H1 (cell line): ENCODE data around the gene NAA40. TPM values are rescaled to one million over a fixed set of nuclear protein-coding genes. Genes with fewer than 3 reads are reported as not detected.

ENCODE experiments used
- CTCF ChIA-PET: fragments of 300-600 bp; sonication (Branson Sonifier 250); formaldehyde crosslinking; loops from one replicate; lab custom pipeline; 2021; ENCODE audit not compliant: partially characterized antibody; lab: Charles Lee
- POLR2A ChIA-PET: fragments of 300-600 bp; sonication (Branson Sonifier 250); formaldehyde crosslinking; loops from one replicate; lab custom pipeline; 2021; ENCODE audit warnings: inconsistent platforms; ENCODE audit not compliant: partially characterized antibody; lab: Charles Lee
- DNase-seq, 2 experiments: peaks; one replicate each; pipeline versions ENCODE4 v3.0.0 to v3.0.0-alpha.2; 2010 to 2022; ENCODE audit warnings: low spot score in 2 of 2, low read depth in 1 of 2, mixed read lengths in 1 of 2
- FAIRE-seq: peaks from 2 replicates; lab custom pipeline; 2011; peaks lifted over from hg19 to GRCh38; lab: Jason Lieb, UNC
- H2AFZ ChIP-seq: 2 replicates; pipeline ENCODE4 v1.8.1; 2012; ENCODE audit warnings: low read length, inconsistent platforms
- H2AK5ac ChIP-seq: 2 replicates; pipeline ENCODE4 v1.6.1; 2013; ENCODE audit warnings: low read depth, low read length
- H2BK120ac ChIP-seq: replicated peaks from 2 replicates; pipeline ENCODE3; 2013; ENCODE audit warnings: low read depth, low read length, inconsistent platforms
- H2BK12ac ChIP-seq: 2 replicates; pipeline ENCODE4 v1.6.1; 2013; ENCODE audit warnings: low read depth, low read length
- H2BK15ac ChIP-seq: 2 replicates; pipeline ENCODE4 v1.6.1; 2013; ENCODE audit warnings: low read length
- H2BK20ac ChIP-seq: 2 replicates; pipeline ENCODE4 v1.6.1; 2013; ENCODE audit warnings: low read length
- H2BK5ac ChIP-seq: 2 replicates; pipeline ENCODE4 v1.6.1; 2013; ENCODE audit warnings: low read depth, low read length
- H3K14ac ChIP-seq: 2 replicates; pipeline ENCODE4 v1.6.1; 2013; ENCODE audit warnings: inconsistent platforms; ENCODE audit not compliant: insufficient read length
- H3K18ac ChIP-seq: 2 replicates; pipeline ENCODE4 v1.6.1; 2013; ENCODE audit warnings: low read length; ENCODE audit errors: extremely low read depth
- H3K23ac ChIP-seq: 2 replicates; pipeline ENCODE4 v1.6.1; 2013; ENCODE audit warnings: inconsistent platforms; ENCODE audit not compliant: insufficient read length
- H3K23me2 ChIP-seq: 2 replicates; pipeline ENCODE4 v1.6.1; 2013; ENCODE audit warnings: low read depth, low read length
- H3K27ac ChIP-seq: 2 replicates; pipeline ENCODE4 v1.6.1; 2011; ENCODE audit warnings: low read depth, low read length, inconsistent platforms
- H3K27me3 ChIP-seq, 4 experiments: replicated peaks in 1 of 4; 1 replicate in 1 of 4; 2 replicates in 3 of 4; pipeline versions ENCODE4 v1.6.1 to v1.8.1; 2011 to 2013; ENCODE audit warnings: low read length in 3 of 4, mild to moderate bottlenecking in 3 of 4, inconsistent platforms in 2 of 4, mixed read lengths in 2 of 4, moderate library complexity in 1 of 4; ENCODE audit not compliant: control insufficient read depth in 3 of 4, insufficient read depth in 3 of 4; ENCODE audit errors: extremely low read depth in 1 of 4
- H3K36me3 ChIP-seq, 4 experiments: 2 replicates each; pipeline versions ENCODE4 v1.6.1 to v1.8.1; 2011 to 2013; ENCODE audit warnings: mild to moderate bottlenecking in 4 of 4, low read length in 3 of 4, moderate library complexity in 2 of 4, control low read depth in 1 of 4, inconsistent platforms in 1 of 4; ENCODE audit not compliant: insufficient read depth in 4 of 4, control insufficient read depth in 2 of 4
- H3K4ac ChIP-seq: replicated peaks from 2 replicates; pipeline ENCODE3; 2013; ENCODE audit warnings: low read length, low read depth, mixed read lengths, inconsistent platforms; ENCODE audit not compliant: insufficient read length
- H3K4me1 ChIP-seq, 4 experiments: replicated peaks in 1 of 4; 1 replicate in 1 of 4; 2 replicates in 3 of 4; pipeline versions ENCODE4 v1.6.1 to v1.8.1; 2011 to 2013; ENCODE audit warnings: low read length in 3 of 4, inconsistent platforms in 2 of 4, mixed read lengths in 1 of 4; ENCODE audit not compliant: insufficient read depth in 4 of 4, control insufficient read depth in 3 of 4
- H3K4me2 ChIP-seq, 2 experiments: 2 replicates each; pipeline versions ENCODE4 v1.6.1 to v1.8.1; 2011 to 2013; ENCODE audit warnings: low read depth in 2 of 2, low read length in 2 of 2, control low read depth in 1 of 2, inconsistent platforms in 1 of 2, mild to moderate bottlenecking in 1 of 2; ENCODE audit not compliant: insufficient read depth in 1 of 2
- H3K4me3 ChIP-seq, 4 experiments: fragments of 200-600, 300-600 bp in 1 of 4; sonication (generic), shearing (Covaris generic), sonication (Bioruptor Twin) in 1 of 4; 2 replicates each; pipeline versions ENCODE4 v1.5.1 to v1.8.1; 2011 to 2016; ENCODE audit warnings: low read length in 4 of 4, low read depth in 3 of 4, control low read depth in 2 of 4, inconsistent platforms in 2 of 4, mild to moderate bottlenecking in 2 of 4, mixed read lengths in 1 of 4, moderate library complexity in 1 of 4; ENCODE audit not compliant: insufficient read depth in 2 of 4; ENCODE audit errors: extremely low read depth in 1 of 4
- H3K56ac ChIP-seq: replicated peaks from 2 replicates; pipeline ENCODE3; 2013; ENCODE audit warnings: low read depth, mild to moderate bottlenecking, mixed read lengths, low read length, inconsistent platforms; ENCODE audit not compliant: insufficient read length
- H3K79me1 ChIP-seq: 2 replicates; pipeline ENCODE4 v1.6.1; 2013; ENCODE audit warnings: low read depth, low read length, control low read depth
- H3K79me2 ChIP-seq, 2 experiments: 2 replicates each; pipeline versions ENCODE4 v1.6.1 to v1.8.1; 2012 to 2013; ENCODE audit warnings: low read length in 2 of 2, mild to moderate bottlenecking in 2 of 2, inconsistent platforms in 1 of 2; ENCODE audit not compliant: insufficient read depth in 2 of 2, control insufficient read depth in 1 of 2
- H3K9ac ChIP-seq, 4 experiments: replicated peaks in 1 of 4; 1 replicate in 1 of 4; 2 replicates in 3 of 4; pipeline versions ENCODE4 v1.6.1 to v1.8.1; 2011 to 2013; ENCODE audit warnings: low read depth in 3 of 4, low read length in 3 of 4, control low read depth in 2 of 4, mild to moderate bottlenecking in 2 of 4, moderate library complexity in 2 of 4, inconsistent platforms in 1 of 4; ENCODE audit errors: extremely low read depth in 1 of 4
- H3K9me3 ChIP-seq, 2 experiments: 2 replicates each; pipeline versions ENCODE4 v1.6.1 to v1.8.1; 2012 to 2013; ENCODE audit warnings: mild to moderate bottlenecking in 2 of 2, moderate library complexity in 2 of 2, control low read depth in 1 of 2, inconsistent platforms in 1 of 2, low read depth in 1 of 2, low read length in 1 of 2, mixed read lengths in 1 of 2; ENCODE audit not compliant: insufficient read depth in 2 of 2
- H4K20me1 ChIP-seq, 2 experiments: replicated peaks in 1 of 2; 2 replicates each; pipeline versions ENCODE3 to v1.8.1; 2011 to 2013; ENCODE audit warnings: inconsistent platforms in 2 of 2, low read length in 2 of 2, mild to moderate bottlenecking in 1 of 2; ENCODE audit not compliant: insufficient read depth in 2 of 2, control insufficient read depth in 1 of 2
- H4K5ac ChIP-seq: 2 replicates; pipeline ENCODE4 v1.6.1; 2013; ENCODE audit warnings: low read length, low read depth, mixed read lengths, inconsistent platforms; ENCODE audit not compliant: insufficient read length
- H4K8ac ChIP-seq: 2 replicates; pipeline ENCODE4 v1.8.0; 2013; ENCODE audit warnings: mild to moderate bottlenecking, moderate library complexity, low read length, inconsistent platforms; ENCODE audit not compliant: insufficient read depth; ENCODE audit errors: extremely low read depth
- H4K91ac ChIP-seq: replicated peaks from 2 replicates; pipeline ENCODE3; 2013; ENCODE audit warnings: low read length, mixed read lengths, inconsistent platforms; ENCODE audit not compliant: insufficient read length
- MAFK ChIP-seq: IDR thresholded peaks from 2 replicates; pipeline ENCODE4 v1.6.1; 2012; ENCODE audit warnings: low read depth, mild to moderate bottlenecking, improper control_type of control experiment, low read length
- POLR2A ChIP-seq, 2 experiments: IDR thresholded peaks; 1 replicate in 1 of 2; 2 replicates in 1 of 2; pipeline ENCODE4 v1.6.1; 2011; ENCODE audit warnings: low read depth in 2 of 2, low read length in 2 of 2, mild to moderate bottlenecking in 2 of 2; ENCODE audit errors: control extremely low read depth in 1 of 2
- RNF2 ChIP-seq: fragments of 200-900, 300-1000 bp; sonication (generic); IDR thresholded peaks from 2 replicates; pipeline ENCODE4 v1.7.1; 2016; ENCODE audit warnings: borderline replicate concordance, low read depth, mild to moderate bottlenecking, antibody characterized with exemption, low read length; ENCODE audit not compliant: poor library complexity, severe bottlenecking; ENCODE audit errors: missing control alignments
- RXRA ChIP-seq: IDR thresholded peaks from 2 replicates; pipeline ENCODE4 v1.6.1; 2011; ENCODE audit warnings: low read depth, mild to moderate bottlenecking, low read length, moderate library complexity; ENCODE audit not compliant: insufficient read depth
- TAF1 ChIP-seq: IDR thresholded peaks from 2 replicates; pipeline ENCODE4 v1.6.1; 2011; ENCODE audit warnings: mild to moderate bottlenecking, low read depth, low read length
- WGBS, 2 experiments: shearing (Covaris generic) in 1 of 2; methylation state at CpG; one replicate each; pipeline versions ENCODE4 v1.1.6 to v1.1.7; 2013 to 2015; ENCODE audit warnings: low lambda C conversion rate in 2 of 2, mixed read lengths in 2 of 2, inconsistent platforms in 1 of 2, low coverage in 1 of 2, missing lambda C conversion rate in 1 of 2; ENCODE audit not compliant: insufficient replicate concordance in 2 of 2, insufficient coverage in 1 of 2, insufficient read length in 1 of 2; ENCODE audit errors: extremely low coverage in 1 of 2, missing lambda C conversion rate in 1 of 2; 5-methylcytosine and 5-hydroxymethylcytosine counted together
- polyA plus RNA-seq, 7 experiments: library from polyadenylated mRNA; depleted of rRNA in 3 of 7; stranded (reverse) in 5 of 7; unstranded in 2 of 7; fragments of >200 nt in 5 of 7; fragments of 200-250 nt in 2 of 7; gene quantifications; 1 replicate in 5 of 7; 2 replicates in 1 of 7; 4 replicates in 1 of 7; pipeline versions ENCODE4 v1.2.1 to v1.2.3, GENCODE V29; 2011 to 2013; ENCODE audit warnings: missing spikeins in 2 of 7, mixed read lengths in 2 of 7
- total RNA-seq: library from RNA; stranded (reverse); fragmentation: NEBNext Ultra II Directional; extraction: Animal tissue kit (Norgen Biotek cat#: 25700); gene quantifications from 2 replicates; pipeline ENCODE4 v1.2.1, GENCODE V29; 2021
- TF ChIP-seq, protein P1 (sequence below), 3 experiments: IDR thresholded peaks; 1 replicate in 2 of 3; 2 replicates in 1 of 3; pipeline versions ENCODE4 v1.5.1 to v1.6.1; 2011; ENCODE audit warnings: low read length in 3 of 3, mild to moderate bottlenecking in 3 of 3, inconsistent platforms in 2 of 3, low read depth in 1 of 3, moderate library complexity in 1 of 3; ENCODE audit not compliant: insufficient read depth in 1 of 3; ENCODE audit errors: control extremely low read depth in 1 of 3

Gene NAA40
- total and polyA plus RNA-seq, 2 of the 8 experiments (the other 6 are each of a cell fraction or from before 2014, with no cell fraction given), result 20.0 to 31.1 TPM

DNA sequence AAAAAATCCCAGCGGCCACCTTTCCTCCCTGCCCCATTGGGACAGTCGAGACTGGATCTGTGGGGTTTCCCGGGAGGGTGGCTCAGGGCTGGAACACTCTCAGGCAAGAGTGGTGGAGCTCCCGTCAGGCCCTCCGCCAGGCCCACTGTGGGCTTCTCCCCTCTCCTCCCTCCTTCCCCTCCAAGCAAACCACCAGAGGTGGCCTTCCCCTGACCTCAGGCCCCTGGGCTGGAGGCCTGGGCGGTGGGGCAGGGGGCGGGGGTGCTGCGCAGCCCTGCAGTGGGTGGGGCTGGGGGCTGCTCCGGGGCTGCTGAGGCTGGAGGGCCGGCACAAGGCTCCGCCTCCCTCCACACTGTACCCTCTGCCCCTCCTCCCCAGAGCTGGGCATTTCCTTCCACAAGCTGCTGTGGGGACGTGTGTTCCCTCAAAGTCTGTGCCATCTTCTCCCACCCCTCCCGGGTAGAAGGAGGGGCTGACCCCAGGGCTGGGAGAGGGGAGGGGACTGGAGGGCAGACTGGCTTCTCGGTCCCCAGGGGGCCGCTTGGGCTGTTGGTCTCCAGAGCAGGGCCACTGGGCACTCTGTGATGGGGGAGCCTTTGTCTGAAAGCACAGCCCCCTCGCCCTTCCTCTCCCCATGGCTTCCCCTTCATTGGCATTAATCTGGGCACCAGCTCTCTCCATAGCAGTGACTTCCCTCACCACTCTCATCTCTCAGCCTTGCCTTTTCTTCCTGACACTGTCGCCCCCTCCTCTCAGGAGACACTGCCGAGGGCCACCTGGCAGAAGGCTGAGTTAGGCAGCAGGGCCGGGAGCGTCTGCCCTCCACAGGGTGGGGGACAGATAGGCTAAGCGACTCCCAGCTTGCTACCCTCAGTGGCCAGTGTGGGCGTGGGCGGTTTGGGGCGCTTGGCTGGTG, 29.0 kb upstream of the NAA40 start:
- Histone ChIP-seq H3K9ac (peak overlapping the region in 1 of 4 experiments; percentile 45; a peak in 2 of 7 replicates), H2AK5ac (peak overlapping the region; percentile 83; the same call in 1 of the 2 replicates), H4K20me1 (peaks cover 12 to 14% of the 10 kb centered on the region in 2 experiments), H2BK15ac (no peak overlapping the region; the same call in 1 of the 2 replicates), H4K8ac (no peak overlapping the region), H2BK12ac (peak overlapping the region; percentile 33; the same call in 1 of the 2 replicates), H3K79me2 (peaks cover 0 to 12% of the 10 kb centered on the region in 2 experiments; a peak in 1 of 4 replicates), H3K27ac (0 out of 2 replicates have a peak overlapping the region, but pooled peaks have one; percentile 41), H3K56ac (no peak overlapping the region), H3K4me1 (peaks cover 6 to 54% (median 42%) of the 10 kb centered on the region in 4 experiments), H3K23ac (no peak overlapping the region), H3K18ac (peak overlapping the region; percentile 90), H3K4me2 (peak overlapping the region; percentile 32 to 63), H3K79me1 (peaks cover 10% of the 10 kb centered on the region), H2BK120ac (no peak overlapping the region), H4K91ac (no peak overlapping the region), H2BK5ac (peak overlapping the region; percentile 82), H4K5ac (peak overlapping the region; percentile 12), H3K27me3 (no peaks in the 10 kb centered on the region), H3K9me3 (no peaks in the 10 kb centered on the region), H3K23me2 (no peaks in the 10 kb centered on the region; the same call in 1 of the 2 replicates), H3K4me3 (peak overlapping the region in 3 of 4 experiments; percentile 6 to 23 (median 11); a peak in 5 of 8 replicates), H3K14ac (no peak overlapping the region), H2BK20ac (no peak overlapping the region), H2AFZ (no peak overlapping the region), H3K4ac (no peak overlapping the region), H3K36me3 (peaks cover 10 to 41% (median 18%) of the 10 kb centered on the region in 4 experiments; a peak in 7 of 8 replicates)
- DNase-seq (peak in 1 of 2 experiments; percentile 80), FAIRE-seq (no peak)
- WGBS, 2 experiments, result 43% methylated on average over 18 of the region's 24 CpGs; no CpG with 5 or more reads in 1 of the 2 experiments
- ChIA-PET CTCF (interaction anchor here (0.7 to 2.3 kb wide), 10 partner anchors 10 to 81 kb away, joined by 3 to 11 read pairs (median 4); no protein-coding TSS in a partner anchor), POLR2A (interaction anchor here (0.6 to 6.6 kb wide), 21 partner anchors 9 to 1069 kb away, joined by 3 to 74 read pairs (median 4); partner anchors contain the start of genes COX8A, MARK2, RCOR2 and ZFTA)
- TF ChIP-seq MAFK, result no peak
- 0 out of 2 replicates have a peak, but pooled peaks have one; percentile 52 for TF ChIP-seq RXRA
- TF ChIP-seq TAF1, result 0 out of 2 replicates have a peak, but pooled peaks have one; percentile 21
- TF ChIP-seq, protein P1, sequence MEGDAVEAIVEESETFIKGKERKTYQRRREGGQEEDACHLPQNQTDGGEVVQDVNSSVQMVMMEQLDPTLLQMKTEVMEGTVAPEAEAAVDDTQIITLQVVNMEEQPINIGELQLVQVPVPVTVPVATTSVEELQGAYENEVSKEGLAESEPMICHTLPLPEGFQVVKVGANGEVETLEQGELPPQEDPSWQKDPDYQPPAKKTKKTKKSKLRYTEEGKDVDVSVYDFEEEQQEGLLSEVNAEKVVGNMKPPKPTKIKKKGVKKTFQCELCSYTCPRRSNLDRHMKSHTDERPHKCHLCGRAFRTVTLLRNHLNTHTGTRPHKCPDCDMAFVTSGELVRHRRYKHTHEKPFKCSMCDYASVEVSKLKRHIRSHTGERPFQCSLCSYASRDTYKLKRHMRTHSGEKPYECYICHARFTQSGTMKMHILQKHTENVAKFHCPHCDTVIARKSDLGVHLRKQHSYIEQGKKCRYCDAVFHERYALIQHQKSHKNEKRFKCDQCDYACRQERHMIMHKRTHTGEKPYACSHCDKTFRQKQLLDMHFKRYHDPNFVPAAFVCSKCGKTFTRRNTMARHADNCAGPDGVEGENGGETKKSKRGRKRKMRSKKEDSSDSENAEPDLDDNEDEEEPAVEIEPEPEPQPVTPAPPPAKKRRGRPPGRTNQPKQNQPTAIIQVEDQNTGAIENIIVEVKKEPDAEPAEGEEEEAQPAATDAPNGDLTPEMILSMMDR (IDR thresholded peaks at IDR 0.05; ENCODE audit: control extremely low read depth in 1 of 3, insufficient read depth in 1 of 3, low read depth in 1 of 3, low read length in 3 of 3), result no peak
- no peak for TF ChIP-seq RNF2
- TF ChIP-seq POLR2A (IDR thresholded peaks at IDR 0.05; ENCODE audit: control extremely low read depth in 1 of 2, low read depth in 2 of 2, low read length in 2 of 2), result 0 out of 3 replicates have a peak, but pooled peaks of 1 of the 2 experiments have one; percentile 22
